DOHH2 (cell line): ENCODE results near the gene CSNK2A2.

Experiments used
- H3F3A ChIP-seq: fragments of 200-600 bp; sonication (generic), shearing (Covaris generic); 2 replicates; pipeline ENCODE4 v1.6.0; 2016; ENCODE audit warnings: antibody characterized with exemption, mild to moderate bottlenecking; ENCODE audit not compliant: control insufficient read depth, insufficient read depth
- H3K27ac ChIP-seq: fragments of 200-600 bp; sonication (generic); 2 replicates; pipeline ENCODE4 v1.5.1; 2014; ENCODE audit warnings: low read depth, mild to moderate bottlenecking, low read length, moderate library complexity
- H3K27me3 ChIP-seq: fragments of 200-600 bp; sonication (generic); 2 replicates; pipeline ENCODE4 v1.6.1; 2014; ENCODE audit warnings: mild to moderate bottlenecking, low read length, mixed read lengths; ENCODE audit not compliant: control insufficient read depth
- H3K36me3 ChIP-seq: fragments of 200-600 bp; sonication (generic); 2 replicates; pipeline ENCODE4 v1.6.1; 2014; ENCODE audit warnings: mild to moderate bottlenecking, low read length, moderate library complexity, mixed read lengths; ENCODE audit not compliant: control insufficient read depth
- H3K4me1 ChIP-seq: fragments of 200-600 bp; sonication (generic); 2 replicates; pipeline ENCODE4 v1.6.1; 2014; ENCODE audit warnings: mild to moderate bottlenecking, low read length, mixed read lengths; ENCODE audit not compliant: control insufficient read depth
- H3K4me2 ChIP-seq: fragments of 200-600 bp; sonication (generic); 2 replicates; pipeline ENCODE4 v1.6.0; 2014; ENCODE audit warnings: mild to moderate bottlenecking, low read length, moderate library complexity
- H3K4me3 ChIP-seq: fragments of 200-600 bp; sonication (generic); 2 replicates; pipeline ENCODE4 v1.5.1; 2014; ENCODE audit warnings: mild to moderate bottlenecking, low read length, mixed read lengths
- H3K79me2 ChIP-seq: fragments of 200-600 bp; sonication (generic); 2 replicates; pipeline ENCODE4 v1.6.1; 2014; ENCODE audit warnings: mild to moderate bottlenecking, low read length, mixed read lengths; ENCODE audit not compliant: control insufficient read depth
- H3K9me2 ChIP-seq: fragments of 200-600 bp; sonication (generic); replicated peaks from 2 replicates; pipeline ENCODE4 v1.6.1; 2014; ENCODE audit warnings: mild to moderate bottlenecking, low read length, mixed read lengths; ENCODE audit not compliant: control insufficient read depth
- H3K9me3 ChIP-seq: fragments of 200-600 bp; sonication (generic); 2 replicates; pipeline ENCODE4 v1.6.1; 2014; ENCODE audit warnings: antibody characterized with exemption, low read length, mixed read lengths; ENCODE audit not compliant: control insufficient read depth, insufficient read depth
- H4K20me1 ChIP-seq: fragments of 200-600 bp; sonication (generic); 2 replicates; pipeline ENCODE4 v1.6.0; 2014; ENCODE audit warnings: low read depth, mild to moderate bottlenecking, antibody characterized with exemption, low read length, moderate library complexity; ENCODE audit not compliant: control insufficient read depth, insufficient read depth
- EZH2phosphoT487 ChIP-seq: fragments of 200-600 bp; sonication (generic); IDR thresholded peaks from 2 replicates; pipeline ENCODE4 v1.6.1; 2017; ENCODE audit warnings: borderline replicate concordance, mild to moderate bottlenecking, antibody characterized with exemption, low read length, moderate library complexity, mixed read lengths
- TF ChIP-seq, protein P1 (sequence below): fragments of 200-600 bp; sonication (generic); IDR thresholded peaks from one replicate; pipeline ENCODE4 v1.5.1; 2014; ENCODE audit warnings: antibody characterized with exemption, mild to moderate bottlenecking, low read depth, low read length; ENCODE audit not compliant: poor library complexity, severe bottlenecking

The CSNK2A2 gene

DNA sequence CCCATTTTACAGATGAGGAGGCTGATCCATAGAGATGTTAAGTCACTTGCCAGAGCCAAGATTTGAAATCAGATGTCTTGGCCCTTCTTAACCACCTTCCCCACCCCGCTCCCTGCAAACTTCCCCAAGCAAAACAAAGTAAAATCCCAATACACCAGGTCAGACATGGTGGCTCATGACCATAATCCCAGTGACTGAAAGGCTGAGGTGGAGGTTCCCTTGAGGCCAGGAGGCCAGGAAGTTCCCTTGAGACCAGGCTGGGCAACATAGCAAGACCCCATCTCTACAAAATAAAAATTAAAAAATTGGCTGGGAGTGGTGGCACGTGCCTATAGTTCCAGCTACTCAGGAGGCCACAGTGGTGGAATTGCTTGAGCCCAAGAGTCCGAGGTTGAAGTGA, 28.9 kb upstream of the CSNK2A2 start:
- no peaks in the 10 kb centered on the region for H3F3A ChIP-seq
- no peaks in the 10 kb centered on the region for H3K4me1 ChIP-seq
- H4K20me1 ChIP-seq = no peaks in the 10 kb centered on the region
- no peak for TF ChIP-seq EZH2phosphoT487
- TF ChIP-seq, protein P1, sequence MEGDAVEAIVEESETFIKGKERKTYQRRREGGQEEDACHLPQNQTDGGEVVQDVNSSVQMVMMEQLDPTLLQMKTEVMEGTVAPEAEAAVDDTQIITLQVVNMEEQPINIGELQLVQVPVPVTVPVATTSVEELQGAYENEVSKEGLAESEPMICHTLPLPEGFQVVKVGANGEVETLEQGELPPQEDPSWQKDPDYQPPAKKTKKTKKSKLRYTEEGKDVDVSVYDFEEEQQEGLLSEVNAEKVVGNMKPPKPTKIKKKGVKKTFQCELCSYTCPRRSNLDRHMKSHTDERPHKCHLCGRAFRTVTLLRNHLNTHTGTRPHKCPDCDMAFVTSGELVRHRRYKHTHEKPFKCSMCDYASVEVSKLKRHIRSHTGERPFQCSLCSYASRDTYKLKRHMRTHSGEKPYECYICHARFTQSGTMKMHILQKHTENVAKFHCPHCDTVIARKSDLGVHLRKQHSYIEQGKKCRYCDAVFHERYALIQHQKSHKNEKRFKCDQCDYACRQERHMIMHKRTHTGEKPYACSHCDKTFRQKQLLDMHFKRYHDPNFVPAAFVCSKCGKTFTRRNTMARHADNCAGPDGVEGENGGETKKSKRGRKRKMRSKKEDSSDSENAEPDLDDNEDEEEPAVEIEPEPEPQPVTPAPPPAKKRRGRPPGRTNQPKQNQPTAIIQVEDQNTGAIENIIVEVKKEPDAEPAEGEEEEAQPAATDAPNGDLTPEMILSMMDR = no peak
- peaks cover 2% of the 10 kb centered on the region; the same call in 1 of the 2 replicates for H3K27me3 ChIP-seq
- H3K4me2 ChIP-seq = no peak overlapping the region
- no peaks in the 10 kb centered on the region for H3K79me2 ChIP-seq
- no peaks in the 10 kb centered on the region for H3K36me3 ChIP-seq
- no peaks in the 10 kb centered on the region for H3K9me3 ChIP-seq
- H3K4me3 ChIP-seq = no peak overlapping the region
- H3K27ac ChIP-seq = no peak overlapping the region
- H3K9me2 ChIP-seq = no peaks in the 10 kb centered on the region

DNA sequence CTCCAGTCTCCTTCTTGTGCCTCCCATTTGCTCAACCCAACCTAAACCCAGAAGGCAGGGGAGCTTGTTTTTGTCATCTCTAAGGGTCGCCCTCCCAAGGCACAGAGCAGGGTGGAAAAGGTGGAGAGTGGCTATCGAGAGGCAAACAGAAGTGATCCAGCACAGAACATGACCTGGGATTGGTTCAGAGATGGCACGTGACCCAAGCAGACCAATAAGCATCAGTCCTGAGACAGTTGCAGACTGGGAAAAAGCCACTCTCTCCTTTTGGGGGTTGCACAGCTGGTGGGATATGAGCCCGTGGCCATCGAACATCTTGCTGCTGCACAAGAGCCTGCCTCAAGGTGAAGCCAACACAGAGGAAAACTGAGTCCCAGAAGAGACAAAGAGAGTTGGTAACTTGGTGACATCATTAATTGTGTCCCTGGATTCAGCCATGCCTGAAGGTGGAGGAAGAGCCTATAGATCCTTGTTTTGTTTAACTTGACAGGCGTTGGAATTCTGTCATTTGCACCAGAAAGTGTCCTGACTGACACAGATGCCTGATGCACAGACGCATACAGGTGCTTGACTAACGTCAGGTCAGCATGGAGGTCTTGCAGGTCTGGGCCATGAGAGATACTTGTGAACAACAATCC, 28.2 kb upstream of the CSNK2A2 start:
- no peaks in the 10 kb centered on the region for H3K4me1 ChIP-seq
- no peaks in the 10 kb centered on the region for H3K36me3 ChIP-seq
- H3K4me2 ChIP-seq = no peak overlapping the region
- no peaks in the 10 kb centered on the region for H3K9me2 ChIP-seq
- H3K27ac ChIP-seq = no peak overlapping the region
- no peaks in the 10 kb centered on the region for H3F3A ChIP-seq
- H3K27me3 ChIP-seq = peaks cover 2% of the 10 kb centered on the region; the same call in 1 of the 2 replicates
- TF ChIP-seq, protein P1 = no peak
- no peak for TF ChIP-seq EZH2phosphoT487
- no peaks in the 10 kb centered on the region for H4K20me1 ChIP-seq
- H3K4me3 ChIP-seq = no peak overlapping the region
- no peaks in the 10 kb centered on the region for H3K79me2 ChIP-seq
- no peaks in the 10 kb centered on the region for H3K9me3 ChIP-seq

DNA sequence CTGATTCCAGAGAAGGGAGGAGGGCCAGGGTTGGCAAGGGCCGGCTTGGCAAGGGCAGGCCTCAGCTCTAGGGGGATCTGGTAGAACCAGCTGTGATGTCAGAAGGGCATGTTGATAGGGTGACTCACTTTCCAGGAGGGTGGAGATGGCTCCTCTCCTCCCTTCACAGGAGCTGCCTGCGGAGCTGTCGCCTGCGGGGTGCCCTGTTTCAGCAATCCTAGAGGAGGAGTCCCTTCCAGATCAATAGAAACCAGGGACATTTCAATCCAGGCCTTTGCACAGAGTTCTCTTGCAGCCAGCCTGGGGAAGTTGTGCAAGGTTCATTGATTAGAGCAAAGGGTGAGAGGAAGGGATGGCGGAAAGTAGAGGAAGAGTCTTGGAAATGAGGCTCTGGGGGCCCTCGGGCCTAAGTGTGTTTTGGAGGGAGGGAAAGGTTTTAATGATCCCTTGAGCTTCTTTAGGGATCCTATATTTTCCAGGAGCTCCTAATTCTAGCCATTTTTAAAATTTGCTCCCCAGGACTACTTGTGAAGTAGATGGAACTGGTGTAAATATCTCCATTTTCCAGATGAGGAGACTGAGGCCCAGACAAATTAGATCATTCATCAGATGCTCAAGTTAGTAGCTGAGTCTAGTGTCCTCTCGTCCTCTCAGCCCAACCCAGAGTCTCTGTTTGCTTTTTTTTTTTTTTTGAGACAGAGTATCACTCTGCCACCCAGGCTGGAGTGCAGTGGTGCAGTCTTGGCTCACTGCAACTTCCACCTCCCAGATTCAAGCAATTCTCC, 24.8 kb upstream of the CSNK2A2 start:
- H3K36me3 ChIP-seq = no peaks in the 10 kb centered on the region
- no peak for TF ChIP-seq EZH2phosphoT487
- TF ChIP-seq, protein P1 = no peak
- H3K27ac ChIP-seq = no peak overlapping the region
- no peak overlapping the region for H3K4me2 ChIP-seq
- no peaks in the 10 kb centered on the region for H3K79me2 ChIP-seq
- H3K4me3 ChIP-seq = no peak overlapping the region
- H3F3A ChIP-seq = no peaks in the 10 kb centered on the region
- no peaks in the 10 kb centered on the region for H4K20me1 ChIP-seq
- H3K9me2 ChIP-seq = no peaks in the 10 kb centered on the region
- H3K9me3 ChIP-seq = no peaks in the 10 kb centered on the region
- H3K27me3 ChIP-seq = peaks cover 5% of the 10 kb centered on the region; the same call in 1 of the 2 replicates
- no peaks in the 10 kb centered on the region for H3K4me1 ChIP-seq
